Erythroblast (primary cell): Measurements from ENCODE around the gene DEF6.

Experiments used
- GATA1 ChIP-seq: IDR thresholded peaks from 2 replicates; pipeline ENCODE4 v1.6.1; 2011; ENCODE audit warnings: low read depth, mild to moderate bottlenecking, control low read depth, low read length, moderate library complexity
- POLR2A ChIP-seq: IDR thresholded peaks from 2 replicates; pipeline ENCODE4 v1.6.1; 2011; ENCODE audit warnings: mild to moderate bottlenecking, low read length

DNA sequence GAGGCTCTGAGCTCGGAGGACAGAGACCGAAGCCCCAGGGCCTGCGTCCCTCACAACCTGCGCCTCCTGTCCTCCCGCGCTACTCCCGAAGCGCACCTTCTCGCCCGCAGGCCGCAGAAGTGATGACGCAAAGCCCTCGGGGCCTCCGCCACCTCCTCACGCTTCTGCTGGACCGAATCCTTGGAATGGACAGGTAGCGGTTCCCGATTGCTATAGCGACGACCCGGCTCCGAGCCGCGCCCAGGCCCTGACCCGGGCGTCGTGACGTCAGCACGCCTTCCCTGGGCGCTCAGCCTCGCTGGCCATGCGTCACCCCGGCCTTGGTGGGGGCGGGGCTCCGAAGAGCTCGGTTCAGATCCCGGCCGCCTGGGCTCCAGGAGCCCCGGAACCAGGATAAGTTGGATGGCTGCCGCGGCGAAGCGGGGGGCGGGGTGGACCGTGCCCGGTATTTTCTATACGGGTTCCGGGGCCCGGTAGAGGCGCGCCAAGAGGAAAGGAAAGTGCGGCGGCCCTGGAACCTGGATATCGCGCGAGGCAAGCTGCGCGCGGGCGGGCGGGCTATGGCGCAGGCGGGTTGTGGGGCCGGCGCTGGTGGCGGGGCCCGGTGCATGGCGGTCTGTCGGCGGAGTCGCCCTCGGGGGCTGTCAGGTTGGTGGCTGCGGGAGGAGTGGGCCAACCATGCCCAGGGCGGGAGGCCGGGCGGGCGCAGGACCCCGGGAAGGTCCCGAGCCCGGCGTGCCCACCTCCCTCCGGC is 38.2 kb upstream of the DEF6 start, which contains the start of gene ZNF76:
- peak; percentile 54 for TF ChIP-seq POLR2A
- TF ChIP-seq GATA1 = no peak
